GM12873 (cell line): ENCODE results near the gene DAB2IP.

Experiments
- TF ChIP-seq, protein P1 (sequence below): IDR thresholded peaks from 2 replicates; pipeline ENCODE4 v1.5.1; 2012; ENCODE audit warnings: low read depth, mild to moderate bottlenecking, moderate library complexity, low read length, control low read depth; ENCODE audit not compliant: insufficient read depth; ENCODE audit errors: missing control alignments

The DAB2IP gene

GRCh38 chr9:121636978-121637712 lies 14.3 kb upstream of the DAB2IP start:
- TF ChIP-seq, protein P1, sequence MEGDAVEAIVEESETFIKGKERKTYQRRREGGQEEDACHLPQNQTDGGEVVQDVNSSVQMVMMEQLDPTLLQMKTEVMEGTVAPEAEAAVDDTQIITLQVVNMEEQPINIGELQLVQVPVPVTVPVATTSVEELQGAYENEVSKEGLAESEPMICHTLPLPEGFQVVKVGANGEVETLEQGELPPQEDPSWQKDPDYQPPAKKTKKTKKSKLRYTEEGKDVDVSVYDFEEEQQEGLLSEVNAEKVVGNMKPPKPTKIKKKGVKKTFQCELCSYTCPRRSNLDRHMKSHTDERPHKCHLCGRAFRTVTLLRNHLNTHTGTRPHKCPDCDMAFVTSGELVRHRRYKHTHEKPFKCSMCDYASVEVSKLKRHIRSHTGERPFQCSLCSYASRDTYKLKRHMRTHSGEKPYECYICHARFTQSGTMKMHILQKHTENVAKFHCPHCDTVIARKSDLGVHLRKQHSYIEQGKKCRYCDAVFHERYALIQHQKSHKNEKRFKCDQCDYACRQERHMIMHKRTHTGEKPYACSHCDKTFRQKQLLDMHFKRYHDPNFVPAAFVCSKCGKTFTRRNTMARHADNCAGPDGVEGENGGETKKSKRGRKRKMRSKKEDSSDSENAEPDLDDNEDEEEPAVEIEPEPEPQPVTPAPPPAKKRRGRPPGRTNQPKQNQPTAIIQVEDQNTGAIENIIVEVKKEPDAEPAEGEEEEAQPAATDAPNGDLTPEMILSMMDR = no peak

- TF ChIP-seq, protein P1 = no peak
Observed at GRCh38 chr9:121637713-121638220, 13.7 kb upstream of the DAB2IP start.

DNA sequence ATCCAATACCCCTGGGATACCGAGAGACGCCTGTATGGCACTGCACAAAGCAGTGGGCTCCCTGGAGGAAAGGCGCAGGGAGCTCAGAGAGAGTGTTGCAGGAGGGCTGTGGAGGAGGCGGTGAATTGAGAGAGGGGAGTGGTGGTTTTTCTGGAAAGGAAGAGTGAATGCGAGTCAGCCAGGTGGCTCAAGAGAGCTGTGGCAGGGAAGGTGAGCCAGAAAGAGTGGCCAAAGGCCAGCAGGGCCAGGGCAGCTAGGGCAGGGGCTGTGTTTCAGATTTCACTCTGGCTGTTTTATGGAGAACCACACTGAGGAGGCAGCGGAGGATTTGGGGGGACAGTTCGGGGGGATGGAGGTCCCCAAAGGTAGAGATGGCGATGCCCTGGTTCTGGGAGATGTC lies 13.0 kb upstream of the DAB2IP start:
- TF ChIP-seq, protein P1 = no peak

DNA sequence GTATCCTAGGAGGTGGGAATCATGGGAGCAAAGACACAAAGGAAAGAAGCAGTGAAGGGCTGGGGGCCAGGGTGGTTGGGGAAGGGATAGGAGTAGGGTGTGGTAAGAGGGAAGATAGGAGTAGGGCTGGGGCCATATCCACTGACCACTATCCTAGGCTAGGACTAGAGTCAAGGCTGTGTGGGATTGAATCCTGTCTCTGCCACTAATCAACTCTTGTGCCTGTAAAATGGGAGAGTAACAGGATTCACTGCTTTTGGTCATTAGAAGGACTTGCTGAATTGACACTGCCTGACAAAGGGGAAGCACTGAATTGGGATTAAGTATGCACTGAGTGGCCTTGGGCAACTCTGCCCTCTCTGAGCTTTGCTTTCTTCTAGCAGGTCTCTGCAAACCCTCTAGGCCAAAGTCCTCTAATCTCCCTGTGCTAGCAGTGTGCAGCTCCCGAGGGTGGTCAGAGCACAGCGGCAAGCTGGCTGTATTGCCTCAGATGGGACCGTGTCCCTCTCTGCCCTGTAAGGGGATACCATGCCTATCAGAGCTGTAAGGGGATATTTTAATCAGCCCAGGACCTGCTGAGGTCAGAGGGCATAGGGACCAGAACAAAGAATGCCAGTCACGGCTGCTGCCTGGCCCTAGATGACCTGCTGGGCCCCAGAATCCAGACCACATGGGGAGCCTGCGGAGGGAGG lies 12.4 kb upstream of the DAB2IP start:
- TF ChIP-seq, protein P1 = no peak

- TF ChIP-seq, protein P1 = no peak
Observed at GRCh38 chr9:121639619-121640018, 11.8 kb upstream of the DAB2IP start.

DNA sequence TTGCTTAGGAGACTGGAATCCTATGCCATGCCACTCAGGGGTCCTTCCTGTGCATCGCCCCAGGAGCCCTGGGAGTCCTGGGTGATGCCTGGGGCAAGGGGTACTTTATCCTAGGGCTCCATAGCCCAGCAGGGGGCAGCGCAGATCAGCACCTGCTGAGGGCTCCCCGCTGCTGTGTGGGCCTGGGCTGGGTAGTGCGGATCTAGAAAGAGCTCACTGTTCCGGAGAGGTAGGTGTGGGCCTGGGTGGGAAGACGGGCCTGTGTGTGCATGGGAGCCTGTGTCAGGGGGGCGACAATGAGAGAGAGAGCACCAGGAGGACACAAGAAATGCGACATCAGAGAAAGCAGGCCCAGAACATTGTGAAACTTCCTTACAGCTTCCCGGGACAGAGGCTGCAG lies 11.4 kb upstream of the DAB2IP start:
- TF ChIP-seq, protein P1 = peak; percentile 66

DNA sequence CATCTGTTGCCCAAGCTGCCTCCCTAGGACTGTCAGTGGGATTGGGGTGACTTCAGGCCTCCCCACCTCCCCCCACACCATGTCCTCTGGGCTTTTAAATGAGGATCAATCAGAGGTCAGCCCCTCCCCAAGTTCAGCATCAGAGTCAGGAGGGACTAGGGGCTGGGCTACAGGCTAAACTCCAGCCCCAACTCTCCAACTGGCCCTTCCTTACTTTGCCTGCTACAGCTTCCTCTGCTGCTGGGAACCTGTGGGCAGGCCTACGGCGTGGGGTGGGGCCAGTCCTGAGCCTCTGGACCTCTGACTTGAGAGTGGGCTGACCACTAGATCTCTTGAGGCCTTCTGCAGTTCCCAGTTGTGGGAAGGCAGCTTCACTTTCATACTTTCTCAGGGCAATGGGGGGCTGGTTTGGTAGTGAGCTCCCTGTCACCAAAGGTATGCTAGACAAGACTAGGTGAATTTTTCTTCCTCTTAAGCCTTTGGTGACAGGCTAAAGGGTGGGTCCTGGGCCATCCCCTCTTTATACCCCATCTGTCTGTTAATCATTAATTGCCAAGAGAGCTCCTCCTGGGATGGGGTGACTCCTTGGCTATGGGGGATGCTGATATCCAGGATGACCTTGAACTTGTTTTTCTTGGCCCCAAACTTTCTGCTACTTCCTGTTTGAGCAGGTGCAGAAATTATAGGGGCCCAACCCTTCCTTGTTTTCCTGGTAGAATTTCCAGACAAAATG lies 10.8 kb upstream of the DAB2IP start:
- TF ChIP-seq, protein P1 = no peak
